PFSK-1 (cell line): ENCODE measurements around the gene MOCOS.

ENCODE experiments used
- FOXP2 ChIP-seq: optimal IDR thresholded peaks from 2 replicates; pipeline ENCODE3; 2011; ENCODE audit warnings: borderline replicate concordance, control low read depth, inconsistent platforms; ENCODE audit not compliant: insufficient read depth; ENCODE audit errors: extremely low read length, extremely low read depth
- POLR2AphosphoS5 ChIP-seq: IDR thresholded peaks from 2 replicates; pipeline ENCODE4 v1.6.1; 2012; ENCODE audit warnings: low read depth, mild to moderate bottlenecking, control low read depth, low read length, moderate library complexity
- SIN3A ChIP-seq: IDR thresholded peaks from 2 replicates; pipeline ENCODE4 v1.6.1; 2012; ENCODE audit warnings: mild to moderate bottlenecking, low read length, moderate library complexity, borderline replicate concordance; ENCODE audit not compliant: insufficient read depth
- TAF1 ChIP-seq: IDR thresholded peaks from 2 replicates; pipeline ENCODE4 v1.6.1; 2012; ENCODE audit warnings: low read length, control low read depth, borderline replicate concordance; ENCODE audit not compliant: insufficient read depth
- TF ChIP-seq, protein P1 (sequence below), 2 experiments: IDR thresholded peaks; 2 replicates each; pipeline versions ENCODE4 v1.6.1 to v1.8.0; 2011 to 2012; ENCODE audit warnings: low read depth in 2 of 2, low read length in 2 of 2, control low read depth in 1 of 2, inconsistent platforms in 1 of 2, mild to moderate bottlenecking in 1 of 2, moderate library complexity in 1 of 2; ENCODE audit not compliant: insufficient read depth in 1 of 2

DNA sequence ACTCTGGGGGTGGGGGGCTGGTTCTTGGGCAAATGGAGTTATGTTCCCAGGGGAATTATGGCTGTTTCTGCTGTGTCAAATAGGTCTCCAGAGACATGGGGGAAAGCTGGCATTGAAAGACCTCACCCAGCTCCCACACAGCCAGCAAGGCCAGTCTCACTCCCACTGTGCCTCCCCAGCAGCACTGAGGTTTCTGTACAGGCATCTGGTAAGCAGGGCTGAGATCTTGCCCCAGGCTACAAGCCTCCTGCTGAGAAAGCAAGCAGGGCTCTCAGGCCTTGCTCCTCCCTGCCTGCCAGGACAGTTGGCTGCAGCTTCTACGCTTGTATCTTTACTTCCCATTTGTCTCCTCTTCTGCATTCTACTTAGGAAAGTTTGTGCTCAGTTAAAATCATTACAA, 59.7 kb downstream of the MOCOS start:
- TF ChIP-seq TAF1 (no peak), POLR2AphosphoS5 (no peak), SIN3A (no peak), FOXP2 (no peak)
- TF ChIP-seq, protein P1, sequence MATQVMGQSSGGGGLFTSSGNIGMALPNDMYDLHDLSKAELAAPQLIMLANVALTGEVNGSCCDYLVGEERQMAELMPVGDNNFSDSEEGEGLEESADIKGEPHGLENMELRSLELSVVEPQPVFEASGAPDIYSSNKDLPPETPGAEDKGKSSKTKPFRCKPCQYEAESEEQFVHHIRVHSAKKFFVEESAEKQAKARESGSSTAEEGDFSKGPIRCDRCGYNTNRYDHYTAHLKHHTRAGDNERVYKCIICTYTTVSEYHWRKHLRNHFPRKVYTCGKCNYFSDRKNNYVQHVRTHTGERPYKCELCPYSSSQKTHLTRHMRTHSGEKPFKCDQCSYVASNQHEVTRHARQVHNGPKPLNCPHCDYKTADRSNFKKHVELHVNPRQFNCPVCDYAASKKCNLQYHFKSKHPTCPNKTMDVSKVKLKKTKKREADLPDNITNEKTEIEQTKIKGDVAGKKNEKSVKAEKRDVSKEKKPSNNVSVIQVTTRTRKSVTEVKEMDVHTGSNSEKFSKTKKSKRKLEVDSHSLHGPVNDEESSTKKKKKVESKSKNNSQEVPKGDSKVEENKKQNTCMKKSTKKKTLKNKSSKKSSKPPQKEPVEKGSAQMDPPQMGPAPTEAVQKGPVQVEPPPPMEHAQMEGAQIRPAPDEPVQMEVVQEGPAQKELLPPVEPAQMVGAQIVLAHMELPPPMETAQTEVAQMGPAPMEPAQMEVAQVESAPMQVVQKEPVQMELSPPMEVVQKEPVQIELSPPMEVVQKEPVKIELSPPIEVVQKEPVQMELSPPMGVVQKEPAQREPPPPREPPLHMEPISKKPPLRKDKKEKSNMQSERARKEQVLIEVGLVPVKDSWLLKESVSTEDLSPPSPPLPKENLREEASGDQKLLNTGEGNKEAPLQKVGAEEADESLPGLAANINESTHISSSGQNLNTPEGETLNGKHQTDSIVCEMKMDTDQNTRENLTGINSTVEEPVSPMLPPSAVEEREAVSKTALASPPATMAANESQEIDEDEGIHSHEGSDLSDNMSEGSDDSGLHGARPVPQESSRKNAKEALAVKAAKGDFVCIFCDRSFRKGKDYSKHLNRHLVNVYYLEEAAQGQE (IDR thresholded peaks at IDR 0.05; ENCODE audit: insufficient read depth in 1 of 2, low read depth in 2 of 2, low read length in 2 of 2) = no peak
